Muscle layer of duodenum (tissue), 2 donors: ENCODE results near the gene FRMD4B.

Source experiments
- H3K27ac ChIP-seq: one replicate; pipeline ENCODE4 v1.7.0; 2013; ENCODE audit warnings: mild to moderate bottlenecking, low read length
- H3K27me3 ChIP-seq: one replicate; pipeline ENCODE4 v1.7.0; 2013; ENCODE audit warnings: low read depth, mild to moderate bottlenecking, control low read depth, low read length
- H3K36me3 ChIP-seq, 2 donors: one replicate each; pipeline ENCODE4 v1.7.0; 2013; ENCODE audit warnings: low read length in 2 of 2, control low read depth in 1 of 2, mild to moderate bottlenecking in 1 of 2; ENCODE audit not compliant: insufficient read depth in 2 of 2, control insufficient read depth in 1 of 2
- H3K4me1 ChIP-seq, 2 donors: one replicate each; pipeline ENCODE4 v1.7.0; 2013; ENCODE audit warnings: low read length in 2 of 2, mild to moderate bottlenecking in 2 of 2, control low read depth in 1 of 2, moderate library complexity in 1 of 2; ENCODE audit not compliant: insufficient read depth in 2 of 2, control insufficient read depth in 1 of 2
- H3K4me3 ChIP-seq, 2 donors: one replicate each; pipeline ENCODE4 v1.7.0; 2013; ENCODE audit warnings: low read length in 2 of 2, low read depth in 1 of 2, mild to moderate bottlenecking in 1 of 2
- H3K9me3 ChIP-seq, 2 donors: one replicate each; pipeline ENCODE4 v1.7.0; 2013; ENCODE audit warnings: low read length in 2 of 2, control low read depth in 1 of 2, mild to moderate bottlenecking in 1 of 2; ENCODE audit not compliant: control insufficient read depth in 1 of 2
- donor health status: healthy.

Gene FRMD4B

GRCh38 chr3:69129531-69129930 is 256.4 kb downstream of the FRMD4B start:
- H3K9me3 ChIP-seq: no peaks in the 10 kb centered on the region
- H3K4me3 ChIP-seq: no peak overlapping the region
- no peaks in the 10 kb centered on the region for H3K36me3 ChIP-seq
- H3K27me3 ChIP-seq: no peaks in the 10 kb centered on the region
- H3K27ac ChIP-seq: no peak overlapping the region
- no peaks in the 10 kb centered on the region for H3K4me1 ChIP-seq

- Histone ChIP-seq H3K4me3 (no peak overlapping the region), H3K9me3 (no peaks in the 10 kb centered on the region), H3K4me1 (no peaks in the 10 kb centered on the region), H3K27me3 (no peaks in the 10 kb centered on the region), H3K27ac (no peak overlapping the region), H3K36me3 (no peaks in the 10 kb centered on the region)
Observed at GRCh38 chr3:69128509-69128908, 257.4 kb downstream of the FRMD4B start.

GRCh38 chr3:69126999-69127398 is 258.9 kb downstream of the FRMD4B start:
- no peak overlapping the region for H3K27ac ChIP-seq
- H3K4me1 ChIP-seq: peaks cover 0 to 7% of the 10 kb centered on the region in 2 donors
- H3K4me3 ChIP-seq: no peak overlapping the region
- no peaks in the 10 kb centered on the region for H3K36me3 ChIP-seq
- H3K27me3 ChIP-seq: no peaks in the 10 kb centered on the region
- H3K9me3 ChIP-seq: no peaks in the 10 kb centered on the region

GRCh38 chr3:69126216-69126615 is 259.7 kb downstream of the FRMD4B start:
- Histone ChIP-seq H3K27me3 (no peaks in the 10 kb centered on the region), H3K27ac (no peak overlapping the region), H3K4me1 (peaks cover 0 to 13% of the 10 kb centered on the region in 2 donors), H3K36me3 (no peaks in the 10 kb centered on the region), H3K4me3 (no peak overlapping the region), H3K9me3 (no peaks in the 10 kb centered on the region)

- Histone ChIP-seq H3K27ac (no peak within 1 kb of the TSS), H3K9me3 (no peaks in the 10 kb centered on the region), H3K4me3 (no peak within 1 kb of the TSS), H3K4me1 (peaks cover 0 to 13% of the 10 kb centered on the region in 2 donors), H3K36me3 (no peaks in the 10 kb centered on the region), H3K27me3 (no peaks in the 10 kb centered on the region)
Observed at GRCh38 chr3:69122403-69122802, 263.5 kb downstream of the FRMD4B start, which contains the start of gene LMOD3. LMOD3 (minus strand) TSS chr3:69122595; CDS start chr3:69122386, 209 bp downstream.

- Histone ChIP-seq H3K36me3 (no peaks in the 10 kb centered on the region), H3K9me3 (no peaks in the 10 kb centered on the region), H3K27ac (no peak overlapping the region), H3K4me1 (peaks cover 0 to 13% of the 10 kb centered on the region in 2 donors), H3K4me3 (no peak overlapping the region), H3K27me3 (no peaks in the 10 kb centered on the region)
Observed at GRCh38 chr3:69121950-69122349, 263.9 kb downstream of the FRMD4B start.

- Histone ChIP-seq H3K27ac (no peak overlapping the region), H3K36me3 (no peaks in the 10 kb centered on the region), H3K4me3 (no peak overlapping the region)
Observed at GRCh38 chr3:69121513-69121912, 264.4 kb downstream of the FRMD4B start.

GRCh38 chr3:69120879-69121464 is 264.9 kb downstream of the FRMD4B start:
- no peaks in the 10 kb centered on the region for H3K27me3 ChIP-seq
- no peak overlapping the region for H3K27ac ChIP-seq
- H3K4me3 ChIP-seq: no peak overlapping the region
- H3K4me1 ChIP-seq: peaks cover 0 to 13% of the 10 kb centered on the region in 2 donors
- H3K36me3 ChIP-seq: no peaks in the 10 kb centered on the region
- no peaks in the 10 kb centered on the region for H3K9me3 ChIP-seq

More at GRCh38 chr3:69121513-69121912, 264.4 kb downstream of the FRMD4B start:
- no peaks in the 10 kb centered on the region for H3K27me3 ChIP-seq
- no peaks in the 10 kb centered on the region for H3K9me3 ChIP-seq
- H3K4me1 ChIP-seq: peaks cover 0 to 13% of the 10 kb centered on the region in 2 donors
